BLaER1 treated with 17β-estradiol and CSF1 and Interleukin-3, amounts not matched to agents 10 nM and 100 nM (cell line): ENCODE results near the gene MRAP.
A peak's percentile ranks its signal among the peaks of the same experiment; 100 is the strongest.
"Not testable (repeated sequence)": the region's sequence is repeated elsewhere in the genome, so short reads cannot be mapped to it uniquely, and the experiment has no call there.

Source experiments
- H3K27ac ChIP-seq, 11 experiments: shearing (Covaris generic); formaldehyde crosslinking; 2 replicates each; pipeline ENCODE4 v1.8.1; 2022
- H3K27me3 ChIP-seq, 11 experiments: shearing (Covaris generic); formaldehyde crosslinking; 2 replicates each; pipeline ENCODE4 v1.8.1; 2022
- H3K36me3 ChIP-seq, 11 experiments: shearing (Covaris generic); formaldehyde crosslinking; 2 replicates each; pipeline ENCODE4 v1.8.1; 2022
- H3K4me1 ChIP-seq, 10 experiments: shearing (Covaris generic); formaldehyde crosslinking; 2 replicates each; pipeline ENCODE4 v1.8.1; 2022
- H3K4me2 ChIP-seq, 11 experiments: shearing (Covaris generic); formaldehyde crosslinking; 2 replicates each; pipeline ENCODE4 v1.8.1; 2022
- H3K4me3 ChIP-seq, 10 experiments: shearing (Covaris generic); formaldehyde crosslinking; 2 replicates each; pipeline ENCODE4 v1.8.1; 2022
- H3K9ac ChIP-seq, 11 experiments: shearing (Covaris generic); formaldehyde crosslinking; 2 replicates each; pipeline ENCODE4 v1.8.1; 2022
- H3K9me3 ChIP-seq, 11 experiments: shearing (Covaris generic); formaldehyde crosslinking; replicated peaks in 1 of 11; 2 replicates each; pipeline ENCODE4 v1.8.1; 2022
- H4K20me1 ChIP-seq, 11 experiments: shearing (Covaris generic); formaldehyde crosslinking; 2 replicates each; pipeline ENCODE4 v1.8.1; 2022
- Cebpa-rat ChIP-seq, 11 experiments: shearing (Covaris generic); IDR thresholded peaks; 2 replicates each; pipeline ENCODE4 v1.8.1; 2022

MRAP gene

GRCh38 chr21:32261929-32262328, 36.7 kb upstream of the MRAP start:
- Histone ChIP-seq H3K4me3 (no peak overlapping the region), H3K4me1 (peaks cover 0 to 10% (median 0%) of the 10 kb centered on the region in 10 experiments; a peak in 3 of 20 replicates), H3K36me3 (peaks cover 3 to 6% (median 5%) of the 10 kb centered on the region in 11 experiments), H3K9me3 (no peaks in the 10 kb centered on the region), H3K27ac (no peak overlapping the region), H4K20me1 (no peaks in the 10 kb centered on the region), H3K4me2 (peak overlapping the region in 3 of 11 experiments; percentile 3 to 33 (median 6); a peak in 6 of 22 replicates), H3K9ac (no peak overlapping the region), H3K27me3 (no peaks in the 10 kb centered on the region)
- TF ChIP-seq Cebpa-rat (IDR thresholded peaks at IDR 0.05) = no peak

- not testable (repeated sequence) for H3K4me1 ChIP-seq, H3K4me2 ChIP-seq, H3K4me3 ChIP-seq, H3K9me3 ChIP-seq, H3K27me3 ChIP-seq, H3K9ac ChIP-seq, H3K27ac ChIP-seq, H4K20me1 ChIP-seq
- H3K36me3 ChIP-seq = peaks cover 33 to 40% (median 38%) of the 10 kb centered on the region in 11 experiments
Measured at GRCh38 chr21:32265321-32265720, 33.3 kb upstream of the MRAP start.

GRCh38 chr21:32270748-32271147, 27.9 kb upstream of the MRAP start:
- TF ChIP-seq Cebpa-rat (IDR thresholded peaks at IDR 0.05) = no peak
- Histone ChIP-seq H3K4me1 (no peaks in the 10 kb centered on the region), H3K9me3 (no peaks in the 10 kb centered on the region)

GRCh38 chr21:32276671-32277070, 22.0 kb upstream of the MRAP start:
- TF ChIP-seq Cebpa-rat (IDR thresholded peaks at IDR 0.05) = no peak
- Histone ChIP-seq H3K9me3 (no peaks in the 10 kb centered on the region), H4K20me1 (peaks cover 0 to 12% (median 0%) of the 10 kb centered on the region in 11 experiments; a peak in 4 of 22 replicates), H3K9ac (no peak overlapping the region), H3K27me3 (no peaks in the 10 kb centered on the region), H3K36me3 (peaks cover 12 to 49% (median 40%) of the 10 kb centered on the region in 11 experiments), H3K4me2 (no peak overlapping the region), H3K27ac (no peak overlapping the region), H3K4me3 (no peak overlapping the region), H3K4me1 (peaks cover 16 to 28% (median 20%) of the 10 kb centered on the region in 10 experiments)

More at GRCh38 chr21:32270748-32271147, 27.9 kb upstream of the MRAP start:
- no peak overlapping the region for H3K4me3 ChIP-seq
- H3K27me3 ChIP-seq = no peaks in the 10 kb centered on the region
- peaks cover 0 to 20% (median 5%) of the 10 kb centered on the region in 11 experiments; a peak in 9 of 22 replicates for H4K20me1 ChIP-seq
- no peak overlapping the region for H3K4me2 ChIP-seq
- H3K36me3 ChIP-seq = peaks cover 58 to 93% (median 91%) of the 10 kb centered on the region in 11 experiments
- H3K27ac ChIP-seq = no peak overlapping the region
- no peak overlapping the region for H3K9ac ChIP-seq

- Histone ChIP-seq H3K36me3 (peaks cover 5 to 43% (median 29%) of the 10 kb centered on the region in 11 experiments; a peak in 21 of 22 replicates), H3K9ac (peak overlapping the region; percentile 69 to 88 (median 82)), H3K4me2 (peak overlapping the region; percentile 80 to 93 (median 88)), H3K27ac (peak overlapping the region in 10 of 11 experiments; percentile 39 to 80 (median 74); a peak in 20 of 22 replicates), H3K4me1 (peaks cover 16 to 28% (median 20%) of the 10 kb centered on the region in 10 experiments), H3K4me3 (peak overlapping the region; percentile 71 to 94 (median 87)), H3K27me3 (no peaks in the 10 kb centered on the region), H3K9me3 (no peaks in the 10 kb centered on the region), H4K20me1 (peaks cover 0 to 6% (median 0%) of the 10 kb centered on the region in 11 experiments; a peak in 1 of 22 replicates)
- TF ChIP-seq Cebpa-rat (IDR thresholded peaks at IDR 0.05) = no peak
Measured at GRCh38 chr21:32278103-32278502, 20.6 kb upstream of the MRAP start.

- H4K20me1 ChIP-seq = peaks cover 0 to 6% (median 0%) of the 10 kb centered on the region in 11 experiments; a peak in 1 of 22 replicates
- H3K27me3 ChIP-seq = no peaks in the 10 kb centered on the region
- H3K4me2 ChIP-seq = peak within 1 kb of the TSS; percentile 80 to 93 (median 89)
- TF ChIP-seq Cebpa-rat (IDR thresholded peaks at IDR 0.05) = no peak
- H3K36me3 ChIP-seq = peaks cover 3 to 43% (median 27%) of the 10 kb centered on the region in 11 experiments; a peak in 21 of 22 replicates
- peak within 1 kb of the TSS; percentile 71 to 94 (median 87) for H3K4me3 ChIP-seq
- peak within 1 kb of the TSS in 10 of 11 experiments; percentile 52 to 80 (median 74); a peak in 21 of 22 replicates for H3K27ac ChIP-seq
- no peaks in the 10 kb centered on the region for H3K9me3 ChIP-seq
- H3K4me1 ChIP-seq = peaks cover 16 to 28% (median 20%) of the 10 kb centered on the region in 10 experiments
- H3K9ac ChIP-seq = peak within 1 kb of the TSS; percentile 69 to 88 (median 82)
Measured at GRCh38 chr21:32278518-32279376, 19.9 kb upstream of the MRAP start, which contains the start of gene MIS18A. Gene MIS18A, minus strand, starts transcription at chr21:32279049. Its CDS starts 35 bp downstream, at chr21:32279014.

GRCh38 chr21:32279377-32279680, 19.3 kb upstream of the MRAP start:
- peak overlapping the region in 9 of 11 experiments; percentile 52 to 80 (median 73); a peak in 14 of 22 replicates for H3K27ac ChIP-seq
- peak overlapping the region; percentile 69 to 93 (median 88) for H3K4me2 ChIP-seq
- peak overlapping the region; percentile 65 to 88 (median 82); a peak in 20 of 22 replicates for H3K9ac ChIP-seq
- TF ChIP-seq Cebpa-rat (IDR thresholded peaks at IDR 0.05) = no peak
- peaks cover 16 to 28% (median 20%) of the 10 kb centered on the region in 10 experiments for H3K4me1 ChIP-seq
- peaks cover 0 to 6% (median 0%) of the 10 kb centered on the region in 11 experiments; a peak in 1 of 22 replicates for H4K20me1 ChIP-seq
- peak overlapping the region; percentile 71 to 94 (median 87) for H3K4me3 ChIP-seq
- H3K36me3 ChIP-seq = peaks cover 0 to 38% (median 21%) of the 10 kb centered on the region in 11 experiments; a peak in 18 of 22 replicates
- no peaks in the 10 kb centered on the region for H3K27me3 ChIP-seq
- H3K9me3 ChIP-seq = no peaks in the 10 kb centered on the region

- Histone ChIP-seq H4K20me1 (no peaks in the 10 kb centered on the region), H3K27me3 (no peaks in the 10 kb centered on the region), H3K4me1 (peaks cover 16 to 28% (median 20%) of the 10 kb centered on the region in 10 experiments), H3K4me3 (no peak overlapping the region), H3K36me3 (peaks cover 0 to 23% (median 13%) of the 10 kb centered on the region in 11 experiments; a peak in 6 of 22 replicates), H3K9ac (no peak overlapping the region), H3K4me2 (no peak overlapping the region), H3K9me3 (no peaks in the 10 kb centered on the region), H3K27ac (no peak overlapping the region)
- no peak for TF ChIP-seq Cebpa-rat (IDR thresholded peaks at IDR 0.05)
Measured at GRCh38 chr21:32281531-32281930, 17.1 kb upstream of the MRAP start.

GRCh38 chr21:32282992-32283391, 15.7 kb upstream of the MRAP start:
- Histone ChIP-seq H3K27me3 (no peaks in the 10 kb centered on the region), H3K9ac (no peak overlapping the region), H3K4me2 (no peak overlapping the region), H3K27ac (no peak overlapping the region), H4K20me1 (no peaks in the 10 kb centered on the region), H3K9me3 (no peaks in the 10 kb centered on the region), H3K4me3 (no peak overlapping the region), H3K36me3 (peaks cover 0 to 20% (median 13%) of the 10 kb centered on the region in 11 experiments; a peak in 5 of 22 replicates), H3K4me1 (peaks cover 8 to 19% (median 11%) of the 10 kb centered on the region in 10 experiments)
- no peak for TF ChIP-seq Cebpa-rat (IDR thresholded peaks at IDR 0.05)
